OCI-M1 (cell line): ENCODE data around the gene FAM83F.
A peak's percentile ranks its signal among the peaks of the same experiment; 100 is the strongest.
"Not testable (repeated sequence)": the region's sequence is repeated elsewhere in the genome, so short reads cannot be mapped to it uniquely, and the experiment has no call there.

Experiments
- DNase-seq: peaks from one replicate; lab custom pipeline; 2025; lab: John Stamatoyannopoulos, UW

The FAM83F gene

GRCh38 chr22:39965748-39966147, 29.0 kb upstream of the FAM83F start:
- no peak for DNase-seq

GRCh38 chr22:39966470-39966869, 28.3 kb upstream of the FAM83F start:
- DNase-seq, result no peak

- DNase-seq, result peak; percentile 88
Measured at GRCh38 chr22:39967103-39967829, 27.5 kb upstream of the FAM83F start.

- no peak for DNase-seq
Measured at GRCh38 chr22:39967996-39968972, 26.5 kb upstream of the FAM83F start.

- DNase-seq, result no peak
Measured at GRCh38 chr22:39970742-39971141, 24.0 kb upstream of the FAM83F start.

GRCh38 chr22:39972641-39973040, 22.1 kb upstream of the FAM83F start:
- DNase-seq, result no peak

- no peak for DNase-seq
Measured at GRCh38 chr22:39973656-39974055, 21.1 kb upstream of the FAM83F start.

- no peak for DNase-seq
Measured at GRCh38 chr22:39974065-39974464, 20.7 kb upstream of the FAM83F start.

- no peak for DNase-seq
Measured at GRCh38 chr22:39979048-39979447, 15.7 kb upstream of the FAM83F start.

- DNase-seq, result no peak
Measured at GRCh38 chr22:39979458-39979857, 15.3 kb upstream of the FAM83F start.

GRCh38 chr22:39980596-39980995, 14.2 kb upstream of the FAM83F start:
- DNase-seq, result no peak

- no peak for DNase-seq
Measured at GRCh38 chr22:39983346-39983745, 11.4 kb upstream of the FAM83F start.

GRCh38 chr22:39984006-39984405, 10.7 kb upstream of the FAM83F start:
- DNase-seq, result no peak

- no peak for DNase-seq
Measured at GRCh38 chr22:39984746-39985145, 10.0 kb upstream of the FAM83F start.

- DNase-seq, result no peak
Measured at GRCh38 chr22:39985383-39986035, 9.2 kb upstream of the FAM83F start.

GRCh38 chr22:39988386-39989114, 6.2 kb upstream of the FAM83F start:
- DNase-seq, result no peak

- no peak for DNase-seq
Measured at GRCh38 chr22:39989633-39990032, 5.1 kb upstream of the FAM83F start.

- DNase-seq, result no peak
Measured at GRCh38 chr22:39990686-39991085, 4.1 kb upstream of the FAM83F start.

- DNase-seq, result no peak
Measured at GRCh38 chr22:39991159-39991860, 3.4 kb upstream of the FAM83F start.

- DNase-seq, result no peak
Measured at GRCh38 chr22:39992088-39992826, 2.5 kb upstream of the FAM83F start.

GRCh38 chr22:39992894-39993293, 1.9 kb upstream of the FAM83F start:
- DNase-seq, result not testable (repeated sequence)
